Measurements from ENCODE around the gene ADSS1. TPM values are rescaled to one million over a fixed set of nuclear protein-coding genes. Genes with fewer than 3 reads are reported as not detected.
A peak's percentile ranks its signal among the peaks of the same experiment; 100 is the strongest.

Gene ADSS1
- total and polyA plus RNA-seq, 4 donors, result 5.3 to 20.8 (median 14.1) TPM

- Histone ChIP-seq H3K4me1 (ENCODE audit: control insufficient read depth, insufficient read depth, low read length) (peaks cover 66% of the 10 kb centered on the region), H3K27me3 (ENCODE audit: control insufficient read depth, insufficient read depth, low read length) (peaks cover 2% of the 10 kb centered on the region), H3K36me3 (ENCODE audit: control insufficient read depth, insufficient read depth, low read length) (peaks cover 77% of the 10 kb centered on the region), H3K9me3 (ENCODE audit: control insufficient read depth, insufficient read depth, low read length) (no peaks in the 10 kb centered on the region), H3K4me3 (ENCODE audit: low read depth, low read length) (no peak overlapping the region), H3K27ac (ENCODE audit: low read depth, low read length) (no peak overlapping the region)
- DNase-seq (ENCODE audit: low read depth in 4 of 6, low spot score in 6 of 6), result no peak
- WGBS (ENCODE audit: insufficient coverage), result 88% methylated on average over 9 of the region's 9 CpGs
Measured at GRCh38 chr14:104791425-104791824, 67.4 kb downstream of the ADSS1 start.

- Histone ChIP-seq H3K4me1 (ENCODE audit: control insufficient read depth, insufficient read depth, low read length) (peaks cover 58% of the 10 kb centered on the region), H3K36me3 (ENCODE audit: control insufficient read depth, insufficient read depth, low read length) (peaks cover 68% of the 10 kb centered on the region), H3K4me3 (ENCODE audit: low read depth, low read length) (no peak overlapping the region), H3K27me3 (ENCODE audit: control insufficient read depth, insufficient read depth, low read length) (peaks cover 2% of the 10 kb centered on the region), H3K27ac (ENCODE audit: low read depth, low read length) (no peak overlapping the region), H3K9me3 (ENCODE audit: control insufficient read depth, insufficient read depth, low read length) (no peaks in the 10 kb centered on the region)
- WGBS (ENCODE audit: insufficient coverage), result 59% methylated on average over 25 of the region's 25 CpGs
- no peak for DNase-seq (ENCODE audit: low read depth in 4 of 6, low spot score in 6 of 6)
Measured at GRCh38 chr14:104792101-104792884, 68.3 kb downstream of the ADSS1 start.

- peaks cover 2% of the 10 kb centered on the region for H3K27me3 ChIP-seq (ENCODE audit: control insufficient read depth, insufficient read depth, low read length)
- no peak overlapping the region for H3K4me3 ChIP-seq (ENCODE audit: low read depth, low read length)
- DNase-seq (ENCODE audit: low read depth in 4 of 6, low spot score in 6 of 6), result no peak
- peaks cover 60% of the 10 kb centered on the region for H3K36me3 ChIP-seq (ENCODE audit: control insufficient read depth, insufficient read depth, low read length)
- peaks cover 55% of the 10 kb centered on the region for H3K4me1 ChIP-seq (ENCODE audit: control insufficient read depth, insufficient read depth, low read length)
- no peak overlapping the region for H3K27ac ChIP-seq (ENCODE audit: low read depth, low read length)
- WGBS (ENCODE audit: insufficient coverage), result 83% methylated on average over 15 of the region's 16 CpGs
- no peaks in the 10 kb centered on the region for H3K9me3 ChIP-seq (ENCODE audit: control insufficient read depth, insufficient read depth, low read length)
Measured at GRCh38 chr14:104792945-104793702, 69.1 kb downstream of the ADSS1 start.

- no peak for DNase-seq (ENCODE audit: low read depth in 4 of 6, low spot score in 6 of 6)
- peaks cover 50% of the 10 kb centered on the region for H3K4me1 ChIP-seq (ENCODE audit: control insufficient read depth, insufficient read depth, low read length)
- H3K4me3 ChIP-seq (ENCODE audit: low read depth, low read length), result no peak overlapping the region
- no peaks in the 10 kb centered on the region for H3K9me3 ChIP-seq (ENCODE audit: control insufficient read depth, insufficient read depth, low read length)
- peaks cover 2% of the 10 kb centered on the region for H3K27me3 ChIP-seq (ENCODE audit: control insufficient read depth, insufficient read depth, low read length)
- WGBS (ENCODE audit: insufficient coverage), result 83% methylated on average over 2 of the region's 2 CpGs
- H3K36me3 ChIP-seq (ENCODE audit: control insufficient read depth, insufficient read depth, low read length), result peaks cover 55% of the 10 kb centered on the region
- H3K27ac ChIP-seq (ENCODE audit: low read depth, low read length), result peak overlapping the region; percentile 35
Measured at GRCh38 chr14:104793703-104793959, 69.6 kb downstream of the ADSS1 start.

- Histone ChIP-seq H3K27me3 (ENCODE audit: control insufficient read depth, insufficient read depth, low read length) (peaks cover 2% of the 10 kb centered on the region), H3K27ac (ENCODE audit: low read depth, low read length) (peak overlapping the region; percentile 35), H3K9me3 (ENCODE audit: control insufficient read depth, insufficient read depth, low read length) (no peaks in the 10 kb centered on the region), H3K4me3 (ENCODE audit: low read depth, low read length) (peak overlapping the region; percentile 59), H3K36me3 (ENCODE audit: control insufficient read depth, insufficient read depth, low read length) (peaks cover 50% of the 10 kb centered on the region), H3K4me1 (ENCODE audit: control insufficient read depth, insufficient read depth, low read length) (peaks cover 46% of the 10 kb centered on the region)
- peak in 2 of 6 donors; percentile 52 to 61 for DNase-seq (ENCODE audit: low read depth in 4 of 6, low spot score in 6 of 6)
- WGBS (ENCODE audit: insufficient coverage), result 10% methylated on average over 12 of the region's 15 CpGs
Measured at GRCh38 chr14:104794099-104794498, 70.1 kb downstream of the ADSS1 start.

GRCh38 chr14:104794631-104794992 is 70.6 kb downstream of the ADSS1 start:
- Histone ChIP-seq H3K27ac (ENCODE audit: low read depth, low read length) (peak overlapping the region; percentile 35), H3K9me3 (ENCODE audit: control insufficient read depth, insufficient read depth, low read length) (no peaks in the 10 kb centered on the region), H3K4me3 (ENCODE audit: low read depth, low read length) (peak overlapping the region; percentile 59), H3K4me1 (ENCODE audit: control insufficient read depth, insufficient read depth, low read length) (peaks cover 46% of the 10 kb centered on the region), H3K27me3 (ENCODE audit: control insufficient read depth, insufficient read depth, low read length) (peaks cover 2% of the 10 kb centered on the region), H3K36me3 (ENCODE audit: control insufficient read depth, insufficient read depth, low read length) (peaks cover 45% of the 10 kb centered on the region)
- WGBS (ENCODE audit: insufficient coverage), result 3% methylated on average over 16 of the region's 16 CpGs
- peak in 1 of 6 donors; percentile 46 for DNase-seq (ENCODE audit: low read depth in 4 of 6, low spot score in 6 of 6)

GRCh38 chr14:104794993-104795780 is 71.2 kb downstream of the ADSS1 start, which contains the start of gene AKT1:
TSS of gene AKT1 (minus strand) at chr14:104795748. CDS start at chr14:104792643, 3,105 bp downstream.
- H3K27me3 ChIP-seq (ENCODE audit: control insufficient read depth, insufficient read depth, low read length), result peaks cover 4% of the 10 kb centered on the region
- peak within 1 kb of the TSS; percentile 59 for H3K4me3 ChIP-seq (ENCODE audit: low read depth, low read length)
- peak in 1 of 6 donors; percentile 33 for DNase-seq (ENCODE audit: low read depth in 4 of 6, low spot score in 6 of 6)
- peaks cover 39% of the 10 kb centered on the region for H3K36me3 ChIP-seq (ENCODE audit: control insufficient read depth, insufficient read depth, low read length)
- peaks cover 51% of the 10 kb centered on the region for H3K4me1 ChIP-seq (ENCODE audit: control insufficient read depth, insufficient read depth, low read length)
- WGBS (ENCODE audit: insufficient coverage), result under 1% methylated on average over 119 of the region's 124 CpGs
- H3K27ac ChIP-seq (ENCODE audit: low read depth, low read length), result peak within 1 kb of the TSS; percentile 35
- no peaks in the 10 kb centered on the region for H3K9me3 ChIP-seq (ENCODE audit: control insufficient read depth, insufficient read depth, low read length)

GRCh38 chr14:104795781-104796686 is 72.0 kb downstream of the ADSS1 start:
- 5% methylated on average over 50 of the region's 55 CpGs for WGBS (ENCODE audit: insufficient coverage)
- no peak overlapping the region for H3K27ac ChIP-seq (ENCODE audit: low read depth, low read length)
- DNase-seq (ENCODE audit: low read depth in 4 of 6, low spot score in 6 of 6), result peak in 2 of 6 donors; percentile 68 to 73
- peak overlapping the region; percentile 39 for H3K4me3 ChIP-seq (ENCODE audit: low read depth, low read length)
- peaks cover 6% of the 10 kb centered on the region for H3K27me3 ChIP-seq (ENCODE audit: control insufficient read depth, insufficient read depth, low read length)
- H3K4me1 ChIP-seq (ENCODE audit: control insufficient read depth, insufficient read depth, low read length), result peaks cover 52% of the 10 kb centered on the region
- H3K9me3 ChIP-seq (ENCODE audit: control insufficient read depth, insufficient read depth, low read length), result no peaks in the 10 kb centered on the region
- H3K36me3 ChIP-seq (ENCODE audit: control insufficient read depth, insufficient read depth, low read length), result peaks cover 31% of the 10 kb centered on the region

GRCh38 chr14:104796687-104797081 is 72.7 kb downstream of the ADSS1 start:
- Histone ChIP-seq H3K27me3 (ENCODE audit: control insufficient read depth, insufficient read depth, low read length) (peaks cover 12% of the 10 kb centered on the region), H3K4me3 (ENCODE audit: low read depth, low read length) (no peak overlapping the region), H3K9me3 (ENCODE audit: control insufficient read depth, insufficient read depth, low read length) (no peaks in the 10 kb centered on the region), H3K4me1 (ENCODE audit: control insufficient read depth, insufficient read depth, low read length) (peaks cover 58% of the 10 kb centered on the region), H3K36me3 (ENCODE audit: control insufficient read depth, insufficient read depth, low read length) (peaks cover 27% of the 10 kb centered on the region), H3K27ac (ENCODE audit: low read depth, low read length) (no peak overlapping the region)
- no peak for DNase-seq (ENCODE audit: low read depth in 4 of 6, low spot score in 6 of 6)
- 76% methylated on average over 6 of the region's 6 CpGs for WGBS (ENCODE audit: insufficient coverage)

Data from spinal cord (tissue), 10 donors.